Germinal center (tissue), 1 donor: ENCODE results near the gene KRTAP12-1.
"Not testable (repeated sequence)": the region's sequence is repeated elsewhere in the genome, so short reads cannot be mapped to it uniquely, and the experiment has no call there.

Experiments
- DNase-seq: peaks from one replicate; pipeline ENCODE4 v3.0.0; 2012; ENCODE audit warnings: mixed read lengths, low spot score

KRTAP12-1 gene

DNA sequence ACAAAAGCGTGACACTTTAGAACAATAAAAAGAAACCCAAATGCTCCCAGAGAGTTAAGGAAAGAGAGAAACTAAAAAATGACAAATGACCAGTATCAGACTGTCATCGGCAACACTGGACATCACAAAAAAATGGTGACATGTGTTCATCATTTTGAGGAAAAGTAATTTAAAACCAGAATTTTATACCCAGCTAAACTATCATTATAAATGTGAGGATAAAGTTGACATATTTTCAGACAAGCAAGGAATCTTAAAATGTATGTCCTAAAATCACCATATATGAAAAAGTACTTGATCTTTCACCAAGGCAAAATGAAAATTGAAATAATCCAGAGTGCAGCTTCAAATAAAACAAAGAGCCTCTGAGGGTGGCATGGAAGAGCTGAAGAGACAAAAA lies 37.1 kb downstream of the KRTAP12-1 start:
- no peak for DNase-seq

DNA sequence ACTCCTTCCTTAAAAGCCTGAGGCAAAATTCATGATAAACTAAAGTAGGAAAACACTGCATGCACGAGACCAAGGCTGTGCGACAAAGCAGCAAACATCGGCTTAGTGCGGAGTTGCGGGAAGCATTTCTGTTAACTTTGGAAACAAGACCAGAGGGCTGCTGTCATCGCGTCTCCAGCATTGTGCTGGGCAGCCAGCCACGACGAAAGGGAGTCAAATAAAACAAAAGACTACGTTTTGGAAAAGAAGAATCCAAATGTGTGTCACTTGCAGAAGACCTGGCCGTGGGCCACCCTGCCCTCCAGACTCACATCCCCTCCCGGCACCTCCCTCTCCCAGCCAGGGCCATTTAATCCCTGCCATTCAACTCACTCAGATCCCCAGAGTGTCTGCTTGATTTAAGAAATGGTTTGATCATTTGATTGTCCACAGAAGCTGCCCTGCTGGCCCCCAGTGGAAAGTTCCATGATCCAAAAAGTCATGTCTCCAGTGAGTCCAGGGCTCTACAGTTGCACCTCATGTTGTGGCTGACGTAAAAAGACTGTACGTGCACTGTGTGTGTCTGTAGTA lies 38.1 kb downstream of the KRTAP12-1 start:
- DNase-seq = no peak

DNA sequence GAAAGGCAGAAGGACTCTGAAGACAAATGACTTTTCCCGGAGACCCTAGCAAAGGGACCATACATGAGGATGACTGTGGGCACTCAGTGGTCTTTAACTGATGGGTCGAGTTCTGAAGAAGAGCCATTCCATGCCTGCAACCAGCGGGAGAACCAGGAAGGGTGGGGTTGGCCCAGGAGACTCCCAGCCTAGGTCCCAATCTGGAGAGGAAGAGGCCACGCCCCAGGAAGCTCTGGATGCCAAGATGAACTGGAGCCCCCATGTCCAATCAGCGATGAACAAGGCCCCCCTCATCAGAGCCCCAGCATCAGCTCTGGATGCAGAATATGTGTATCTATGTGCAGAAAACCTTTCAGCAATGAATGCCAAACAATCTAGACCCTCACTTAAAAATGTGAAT lies 41.2 kb downstream of the KRTAP12-1 start:
- no peak for DNase-seq

DNA sequence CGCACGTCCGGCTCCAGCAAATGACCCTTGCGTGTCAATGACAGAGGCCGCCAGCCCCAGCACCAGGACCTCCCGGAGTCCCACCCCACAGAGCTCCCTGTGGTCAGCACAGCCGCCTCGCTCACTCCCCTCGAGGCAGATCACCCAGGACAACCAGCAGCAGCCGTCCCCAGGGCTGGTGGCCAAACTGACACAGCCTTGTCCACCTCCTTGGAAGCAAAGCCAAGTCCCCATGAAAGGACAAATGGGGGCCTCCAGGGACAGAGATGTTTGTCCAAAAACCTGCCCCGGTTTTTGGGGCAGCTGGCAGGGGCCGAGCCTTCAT lies 42.7 kb downstream of the KRTAP12-1 start:
- no peak for DNase-seq

DNA sequence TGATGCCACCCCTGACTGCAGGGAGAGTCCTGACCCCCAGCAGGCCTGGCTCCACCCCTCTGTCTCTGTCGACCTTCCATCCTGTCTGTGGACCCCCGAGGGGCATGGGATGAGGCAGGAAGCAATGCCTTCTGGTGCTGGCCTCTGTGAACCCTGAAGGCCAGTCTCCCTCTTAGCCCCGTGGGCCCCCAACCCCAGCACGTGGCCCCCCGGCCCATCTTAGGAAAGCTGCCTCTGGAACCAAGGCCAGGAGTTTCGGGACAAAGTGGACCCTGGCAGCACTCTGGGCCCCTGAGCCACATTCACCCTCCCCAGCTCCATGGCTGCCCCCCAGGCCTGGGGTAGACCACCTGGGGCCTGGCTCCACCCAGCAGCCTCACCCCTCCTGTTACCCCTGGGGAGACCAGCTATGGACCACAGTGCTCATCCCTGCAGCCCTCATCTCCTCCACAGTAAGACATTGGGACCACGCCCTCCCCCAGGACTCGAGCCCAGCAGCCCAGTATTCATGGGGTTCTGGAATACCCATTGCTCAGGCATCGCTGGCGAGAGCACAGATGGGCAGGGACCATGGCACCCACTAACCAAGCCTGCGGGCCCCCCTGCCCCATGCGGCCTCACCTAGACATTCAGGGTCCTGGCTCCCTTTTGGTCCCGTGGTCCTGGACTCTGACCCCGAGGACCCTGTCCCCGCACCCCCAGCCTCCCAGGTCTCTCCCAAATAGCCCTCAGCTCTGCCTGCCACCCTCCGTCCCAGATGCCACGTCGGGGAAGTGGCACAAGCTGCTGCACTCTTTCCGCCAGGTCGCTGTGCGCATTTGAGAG lies 43.2 kb downstream of the KRTAP12-1 start:
- not testable (repeated sequence) for DNase-seq

DNA sequence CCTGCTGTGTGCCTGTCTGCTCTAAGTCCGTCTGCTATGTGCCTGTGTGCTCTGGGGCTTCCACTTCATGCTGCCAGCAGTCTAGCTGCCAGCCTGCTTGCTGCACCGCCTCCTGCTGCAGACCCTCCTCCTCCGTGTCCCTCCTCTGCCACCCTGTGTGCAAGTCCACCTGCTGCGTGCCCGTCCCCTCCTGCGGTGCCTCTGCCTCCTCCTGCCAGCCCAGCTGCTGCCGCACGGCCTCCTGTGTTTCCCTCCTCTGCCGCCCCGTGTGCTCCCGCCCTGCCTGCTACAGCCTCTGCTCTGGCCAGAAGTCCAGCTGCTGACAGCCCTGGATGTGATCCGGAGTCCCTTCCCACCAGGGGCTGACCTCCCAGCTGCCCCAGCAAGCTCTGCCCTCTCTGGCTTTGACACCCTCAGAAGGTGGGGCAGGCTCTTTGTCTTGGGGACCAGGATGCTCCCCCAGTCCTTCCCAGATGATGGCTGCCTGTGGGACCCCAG lies 44.1 kb downstream of the KRTAP12-1 start:
- DNase-seq = not testable (repeated sequence)

DNA sequence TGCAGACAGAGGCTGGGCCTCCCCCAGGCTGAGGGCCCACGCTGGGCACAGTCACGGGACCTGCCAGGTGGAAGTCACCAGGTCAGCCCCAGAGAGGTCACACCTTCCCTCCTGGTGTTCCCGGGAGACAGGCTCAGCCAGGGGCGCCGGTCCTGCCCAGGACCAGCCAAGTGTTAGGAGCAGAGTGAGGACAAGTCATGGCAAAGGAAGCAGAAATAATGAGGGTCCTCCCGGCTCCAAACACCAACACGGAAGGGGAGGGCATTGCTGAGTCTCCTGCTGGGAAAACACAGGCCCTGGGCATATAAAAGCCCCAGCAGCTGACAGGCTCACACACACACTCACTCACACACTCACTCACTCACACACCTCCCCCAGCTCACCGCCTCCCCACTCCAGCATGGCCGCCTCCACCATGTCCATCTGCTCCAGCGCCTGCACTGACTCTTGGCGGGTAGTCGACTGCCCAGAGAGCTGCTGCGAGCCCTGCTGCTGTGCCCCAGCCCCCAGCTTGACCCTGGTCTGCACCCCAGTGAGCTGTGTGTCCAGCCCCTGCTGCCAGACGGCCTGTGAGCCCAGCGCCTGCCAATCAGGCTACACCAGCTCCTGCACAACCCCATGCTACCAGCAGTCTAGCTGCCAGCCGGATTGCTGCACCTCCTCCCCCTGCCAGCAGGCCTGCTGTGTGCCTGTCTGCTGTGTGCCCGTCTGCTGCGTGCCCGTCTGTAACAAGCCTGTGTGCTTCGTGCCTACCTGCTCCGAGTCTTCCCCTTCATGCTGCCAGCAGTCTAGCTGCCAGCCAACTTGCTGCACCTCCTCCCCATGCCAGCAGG lies 44.7 kb downstream of the KRTAP12-1 start, which contains the start of gene KRTAP10-10:
Gene KRTAP10-10, plus strand, starts transcription at position 339 of the 833 bp plus-strand sequence. Its CDS starts 62 bp downstream, at position 401.
- no peak for DNase-seq

DNA sequence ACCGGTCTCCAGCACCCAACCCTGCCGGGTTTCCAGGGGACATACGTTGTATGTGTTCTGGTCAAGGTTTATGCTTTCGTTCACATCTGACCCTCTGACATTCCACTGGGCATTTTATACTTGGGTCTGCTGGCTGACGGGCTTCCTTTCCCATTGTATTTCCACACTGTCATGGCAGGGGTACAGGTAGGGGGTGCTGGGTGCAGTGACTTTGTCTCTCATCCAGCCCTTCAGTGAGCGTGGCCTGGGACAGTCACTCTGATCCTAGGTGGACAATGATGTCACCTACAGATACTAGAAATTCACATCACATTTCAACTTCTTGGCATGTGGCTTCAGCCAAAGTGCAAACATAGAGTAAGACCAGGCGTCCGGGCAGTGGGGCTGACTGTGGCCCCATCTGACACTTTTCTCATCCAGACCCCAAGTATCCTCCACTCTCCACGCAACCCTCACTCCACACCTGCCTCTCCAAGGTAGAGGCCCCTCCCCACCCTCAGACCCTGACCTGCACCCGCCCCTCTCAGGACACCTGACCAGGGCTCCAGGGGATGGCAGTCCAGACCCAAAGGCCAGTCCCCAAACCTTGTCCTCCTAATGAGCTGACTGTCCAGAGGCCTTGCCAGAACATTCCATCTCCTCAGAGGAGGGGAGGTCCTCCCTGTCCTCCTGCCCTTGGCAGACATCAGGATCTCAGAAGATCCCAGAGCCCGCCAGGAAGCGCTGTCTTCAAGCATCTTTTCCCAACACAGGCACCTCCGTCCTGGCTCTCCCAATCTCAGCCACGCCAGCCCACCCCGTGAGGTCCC lies 45.5 kb downstream of the KRTAP12-1 start:
- no peak for DNase-seq

DNA sequence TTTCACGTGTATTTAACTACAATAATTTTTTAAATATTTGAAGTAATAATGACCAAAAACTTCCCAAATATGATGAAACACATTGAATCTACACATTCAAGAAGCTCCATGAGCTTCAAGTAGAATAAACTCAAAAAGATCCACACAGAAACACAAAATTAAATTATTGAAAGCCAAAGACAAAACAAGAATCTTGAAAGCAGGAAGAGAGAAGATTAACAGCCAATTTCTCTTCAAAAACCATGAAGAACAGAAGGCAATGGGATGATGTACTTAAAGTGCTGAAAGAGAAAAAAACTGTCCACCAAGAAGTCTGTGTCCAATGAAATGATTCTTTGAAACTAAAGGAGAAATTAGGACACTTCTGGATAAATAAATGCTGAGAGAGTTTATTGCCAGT lies 49.9 kb downstream of the KRTAP12-1 start:
- DNase-seq = no peak
